HG03108 (cell line): ENCODE data around the gene MNX1.

Experiments
- ATAC-seq: cut with Tn5 transposase; IDR thresholded peaks from one replicate; pipeline ENCODE4 v1.9.1; 2021; ENCODE audit warnings: moderate library complexity; ENCODE audit not compliant: unreplicated experiment

MNX1 gene

DNA sequence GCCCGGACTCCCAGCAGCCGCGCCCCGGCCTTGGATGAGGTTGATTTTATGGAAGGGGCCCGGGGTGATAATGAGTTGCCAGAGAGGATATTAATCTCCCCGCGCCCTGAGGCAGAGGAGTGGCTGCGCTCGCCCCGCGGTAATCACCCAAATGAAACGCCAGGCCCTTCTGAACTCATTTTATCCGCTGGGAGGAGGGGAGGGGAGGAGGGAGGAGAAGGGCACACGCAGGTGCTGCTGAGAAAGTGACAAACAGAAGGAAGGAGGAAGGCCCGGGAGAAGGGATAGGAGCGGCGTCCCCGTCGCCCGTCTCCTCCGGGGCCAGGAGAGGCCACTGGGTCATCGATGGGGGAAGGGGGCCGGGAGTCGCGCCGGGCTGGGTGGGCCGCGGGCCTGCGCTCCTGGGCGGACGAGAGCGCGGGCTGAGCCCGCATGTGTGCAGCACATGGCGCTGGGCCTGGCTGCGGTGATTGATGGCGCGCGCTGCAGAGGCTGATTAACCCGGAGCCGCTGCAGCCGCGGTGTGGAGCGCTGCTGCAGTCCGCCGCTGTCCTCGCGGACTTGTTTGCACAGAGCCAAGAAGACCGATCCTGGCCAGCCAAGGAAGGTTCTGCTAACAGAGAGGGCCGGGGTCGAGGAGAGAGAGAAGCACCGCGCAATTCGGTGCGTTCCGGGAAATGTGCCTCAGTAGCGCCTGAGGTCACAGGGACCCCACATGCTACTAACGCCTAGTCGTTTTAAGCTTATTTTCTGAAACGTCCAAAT, 6.5 kb downstream of the MNX1 start:
- ATAC-seq = no peak

DNA sequence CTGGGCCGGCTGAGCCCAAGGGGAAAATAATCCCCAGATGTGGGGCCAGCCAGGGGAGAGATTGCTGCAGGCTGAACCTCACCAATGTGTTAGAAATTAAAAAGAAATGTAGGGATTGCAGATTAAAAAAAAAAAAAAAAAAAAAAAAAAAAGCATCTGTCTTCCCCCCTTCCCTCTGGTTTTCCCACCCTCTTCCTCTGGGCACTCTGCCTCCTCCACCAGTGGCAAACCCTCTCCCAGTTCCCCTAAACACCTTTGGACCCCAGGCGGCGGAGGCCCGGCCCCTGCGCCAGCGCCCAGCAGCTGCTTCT, 7.1 kb downstream of the MNX1 start:
- ATAC-seq = no peak

DNA sequence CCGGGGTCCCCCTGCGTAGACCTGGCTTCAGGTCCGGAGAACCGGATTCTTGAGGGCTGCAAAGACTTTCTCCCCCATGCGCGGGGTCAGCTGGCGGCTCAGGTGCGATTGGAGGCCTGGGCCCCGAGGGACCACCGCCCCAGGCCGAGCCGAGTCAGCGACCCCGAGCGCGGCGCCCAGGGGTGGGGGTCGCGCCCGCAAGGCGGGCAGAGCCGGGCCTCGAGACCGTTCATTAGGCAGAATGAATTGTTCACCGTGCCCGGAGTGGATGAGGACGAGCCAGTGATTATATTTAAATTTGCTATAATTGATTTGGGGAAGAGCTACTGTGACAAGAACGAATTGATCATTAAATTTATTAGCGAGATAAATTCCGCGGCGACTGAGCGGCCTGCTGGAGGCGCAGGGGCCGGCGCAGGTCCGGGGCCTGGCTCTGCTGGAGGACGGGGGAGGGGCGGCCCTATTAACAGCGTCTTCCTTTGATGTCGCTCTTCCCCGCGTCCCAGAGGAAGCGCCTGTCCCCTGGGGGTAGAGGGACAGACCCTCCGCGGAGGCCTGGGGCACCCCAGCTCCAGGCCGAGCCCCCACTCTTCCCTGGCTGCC, 7.5 kb downstream of the MNX1 start:
- ATAC-seq = no peak

DNA sequence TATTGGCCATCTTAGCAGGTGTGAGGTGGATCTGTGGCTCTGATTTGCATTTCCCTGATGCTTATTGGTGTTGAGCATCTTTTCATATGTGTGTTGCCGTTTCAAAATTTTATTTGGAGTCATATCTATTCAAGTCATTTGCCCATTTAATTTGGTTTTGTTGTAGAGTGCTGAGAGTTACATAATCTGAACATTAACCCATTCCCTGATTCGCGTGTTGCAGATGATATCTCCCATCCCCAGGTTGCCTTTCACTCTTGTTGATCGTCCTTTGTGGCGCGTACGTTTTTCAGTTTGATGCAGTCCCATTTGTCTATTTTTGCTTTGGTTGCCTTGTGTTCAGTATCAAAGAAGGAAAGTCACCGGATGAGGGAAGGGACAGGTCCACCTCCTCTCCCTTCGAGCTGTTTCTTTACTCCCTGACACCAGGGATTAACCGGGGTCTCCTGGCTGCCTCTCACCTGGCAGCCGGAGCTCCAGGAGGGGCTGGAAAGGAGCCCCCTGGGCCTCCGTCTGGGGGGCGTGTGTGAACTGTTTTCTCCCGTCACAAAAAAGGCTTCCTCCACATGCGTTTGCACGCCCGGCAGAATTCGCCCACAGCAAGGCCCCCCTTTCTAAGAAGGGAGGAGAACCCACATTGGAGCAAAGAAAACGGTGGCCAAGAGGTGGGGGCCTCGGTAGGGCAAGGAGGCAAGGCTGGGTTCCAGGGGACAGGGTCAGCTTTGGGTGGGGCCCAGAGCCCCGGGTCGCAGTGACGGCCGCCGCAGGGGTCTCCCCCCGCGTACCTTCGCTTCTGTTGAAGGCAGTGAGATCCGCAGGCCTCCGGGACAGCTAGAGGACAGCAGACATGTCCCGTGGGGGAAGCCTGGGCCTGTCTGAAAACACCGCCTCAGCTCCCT, 8.3 kb downstream of the MNX1 start:
- ATAC-seq = no peak

DNA sequence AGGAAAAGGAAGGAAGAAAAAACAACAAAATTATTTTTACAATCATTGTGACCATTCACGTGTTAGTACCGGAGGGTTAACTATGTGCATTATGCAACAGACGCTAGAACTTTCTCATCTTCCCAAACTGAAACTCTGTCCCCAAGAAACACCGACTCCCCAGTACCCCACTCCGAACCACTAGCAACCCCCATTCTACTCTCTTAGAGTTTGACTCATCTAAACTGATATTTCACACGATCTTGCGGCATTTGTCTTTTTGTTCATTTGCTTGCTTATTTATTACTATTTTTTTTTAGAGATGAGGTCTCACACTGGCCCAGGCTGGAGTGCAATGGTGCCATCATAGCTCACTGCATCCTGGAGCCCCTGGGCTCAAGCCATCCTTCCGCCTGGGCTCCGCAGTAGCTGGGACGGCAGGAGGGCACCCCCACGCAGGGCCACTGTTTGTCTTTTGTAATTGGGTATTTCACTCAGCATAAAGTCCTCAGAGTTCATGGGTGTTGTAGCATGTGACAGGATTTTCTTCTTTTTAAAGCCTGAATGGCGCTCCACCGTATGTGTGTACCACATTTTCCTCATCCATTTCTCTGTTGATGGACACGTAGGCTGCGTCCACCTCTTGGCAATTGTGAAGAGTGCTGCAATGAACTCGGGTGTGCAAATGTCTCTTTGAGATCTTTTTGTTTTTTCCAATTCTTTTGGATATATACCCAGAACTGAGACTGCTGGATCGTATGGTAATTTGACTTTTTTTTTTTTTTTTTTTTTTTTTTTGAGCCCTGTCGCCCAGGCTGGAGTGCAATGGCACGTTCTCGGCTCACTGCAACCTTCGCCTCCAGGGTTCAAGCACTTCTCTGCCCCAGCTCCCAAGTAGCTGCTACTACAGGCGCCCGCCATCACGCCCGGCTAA, 9.5 kb downstream of the MNX1 start:
- no peak for ATAC-seq

DNA sequence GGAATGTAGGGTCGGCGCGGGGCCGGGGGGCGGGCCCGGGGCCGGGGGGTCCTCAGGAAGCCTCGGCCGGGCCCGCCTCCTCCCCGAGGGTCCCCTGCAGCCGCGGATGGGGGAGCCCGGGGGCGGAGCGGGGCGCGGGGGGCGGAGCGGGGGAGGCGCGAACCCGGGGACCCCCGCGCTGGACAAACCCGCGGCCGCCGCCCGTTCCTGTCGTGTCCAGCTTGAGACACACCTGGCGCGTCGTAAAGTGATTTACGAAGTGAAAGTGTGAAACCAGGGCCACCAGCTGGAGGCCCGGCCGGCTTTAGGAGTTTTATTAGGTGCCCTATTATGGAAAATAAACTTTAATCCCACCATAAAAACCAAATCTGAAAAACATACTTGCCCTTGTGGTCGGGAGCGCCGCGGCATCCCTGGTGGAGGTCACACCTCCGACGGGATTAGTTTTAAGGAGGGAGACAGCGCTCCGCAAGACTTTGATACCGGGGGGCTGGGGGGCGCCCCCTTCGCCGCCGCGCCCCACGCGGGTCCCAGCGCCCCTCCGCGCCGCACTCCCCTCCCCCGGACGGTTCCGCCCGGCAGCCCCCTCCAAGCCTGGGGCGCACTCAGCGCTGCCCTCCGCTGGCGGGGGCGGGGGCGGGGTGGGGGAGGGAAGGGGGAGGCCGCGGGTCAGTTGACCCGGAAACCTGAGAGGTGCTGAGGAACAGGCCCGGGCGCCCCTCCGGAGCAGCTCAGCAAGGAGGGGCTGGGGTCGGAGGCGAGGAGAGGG, 10.3 kb downstream of the MNX1 start:
- ATAC-seq = no peak

DNA sequence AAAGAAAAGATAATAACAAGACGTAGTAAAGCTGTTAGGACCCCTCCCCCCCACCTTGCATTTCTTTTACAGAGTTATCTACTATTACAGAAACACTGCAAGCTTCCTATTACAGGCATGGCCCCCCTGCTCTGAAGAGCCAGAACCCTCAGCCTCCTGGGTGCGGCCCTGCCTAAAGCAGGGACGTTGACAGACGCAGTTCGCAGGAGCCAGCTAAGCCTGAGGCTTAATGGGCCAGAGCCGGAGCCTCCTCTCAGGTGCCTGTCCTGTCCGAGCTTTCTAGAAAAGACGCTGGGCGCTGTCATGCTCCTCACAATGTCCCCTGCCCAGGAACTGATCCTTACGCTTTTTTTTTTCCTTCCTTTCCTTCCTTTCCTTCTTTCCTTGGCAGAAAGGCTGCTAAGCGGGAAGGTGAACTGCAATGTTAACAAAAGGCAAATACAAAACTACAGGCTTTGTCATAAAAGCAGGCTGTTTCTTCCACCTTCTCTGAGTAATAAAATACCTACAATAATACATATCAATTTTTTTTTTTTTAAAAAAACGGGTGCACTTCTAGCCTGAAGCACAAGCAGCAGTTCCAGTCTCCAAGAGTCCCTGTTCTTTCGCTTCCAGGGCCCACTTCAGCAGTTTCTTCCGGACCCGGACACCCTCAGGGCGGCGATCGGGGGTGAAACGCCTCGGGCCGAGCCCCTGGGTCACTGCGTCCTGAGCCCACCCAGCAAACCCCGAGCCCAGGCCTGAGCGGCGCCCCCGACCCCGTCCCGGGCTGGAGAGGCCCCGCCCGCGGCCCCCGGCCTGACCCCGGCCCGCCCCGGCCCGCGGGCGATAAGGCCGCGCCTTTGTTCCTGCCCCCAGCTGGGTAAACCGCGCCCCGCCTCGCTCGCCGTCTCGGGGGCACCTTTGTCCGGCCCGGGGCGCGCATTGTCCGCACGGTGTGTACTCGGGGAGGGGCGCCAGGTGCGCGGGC, 11.2 kb downstream of the MNX1 start:
- no peak for ATAC-seq

DNA sequence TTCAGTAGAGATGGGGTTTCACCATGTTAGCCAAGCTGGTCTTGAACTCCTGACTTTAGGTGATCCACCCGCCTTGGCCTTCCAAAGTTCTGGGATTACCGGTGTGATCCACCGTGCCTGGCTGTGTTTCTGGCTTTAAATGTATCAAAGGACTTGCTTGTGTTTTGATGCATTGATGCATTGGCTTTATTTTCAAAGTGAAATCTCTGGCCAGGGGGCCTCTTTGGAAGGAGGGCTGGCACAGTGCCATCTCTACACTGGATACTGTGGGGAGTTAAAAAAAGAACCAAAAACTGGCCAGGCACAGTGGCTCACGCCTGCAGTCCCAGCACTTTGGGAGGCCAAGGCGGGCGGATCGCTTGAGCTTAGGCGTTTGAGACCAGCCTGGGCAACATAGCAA, 16.0 kb downstream of the MNX1 start:
- no peak for ATAC-seq

DNA sequence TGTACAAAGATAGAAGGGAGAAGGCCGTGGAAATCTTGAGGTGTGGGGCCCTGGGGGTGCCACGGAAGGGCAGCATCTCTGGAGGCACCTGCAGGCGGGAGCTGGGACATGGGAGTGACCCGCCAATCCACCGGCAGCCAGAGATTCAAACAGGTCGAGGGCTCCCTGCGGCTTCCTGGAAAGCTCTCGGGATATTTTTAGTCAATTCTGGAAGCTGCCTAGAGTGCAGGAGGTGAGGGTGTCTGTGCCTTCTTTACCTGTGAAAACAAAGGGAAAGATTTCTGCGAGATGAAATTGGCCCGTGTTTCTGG, 16.6 kb downstream of the MNX1 start:
- ATAC-seq = no peak

DNA sequence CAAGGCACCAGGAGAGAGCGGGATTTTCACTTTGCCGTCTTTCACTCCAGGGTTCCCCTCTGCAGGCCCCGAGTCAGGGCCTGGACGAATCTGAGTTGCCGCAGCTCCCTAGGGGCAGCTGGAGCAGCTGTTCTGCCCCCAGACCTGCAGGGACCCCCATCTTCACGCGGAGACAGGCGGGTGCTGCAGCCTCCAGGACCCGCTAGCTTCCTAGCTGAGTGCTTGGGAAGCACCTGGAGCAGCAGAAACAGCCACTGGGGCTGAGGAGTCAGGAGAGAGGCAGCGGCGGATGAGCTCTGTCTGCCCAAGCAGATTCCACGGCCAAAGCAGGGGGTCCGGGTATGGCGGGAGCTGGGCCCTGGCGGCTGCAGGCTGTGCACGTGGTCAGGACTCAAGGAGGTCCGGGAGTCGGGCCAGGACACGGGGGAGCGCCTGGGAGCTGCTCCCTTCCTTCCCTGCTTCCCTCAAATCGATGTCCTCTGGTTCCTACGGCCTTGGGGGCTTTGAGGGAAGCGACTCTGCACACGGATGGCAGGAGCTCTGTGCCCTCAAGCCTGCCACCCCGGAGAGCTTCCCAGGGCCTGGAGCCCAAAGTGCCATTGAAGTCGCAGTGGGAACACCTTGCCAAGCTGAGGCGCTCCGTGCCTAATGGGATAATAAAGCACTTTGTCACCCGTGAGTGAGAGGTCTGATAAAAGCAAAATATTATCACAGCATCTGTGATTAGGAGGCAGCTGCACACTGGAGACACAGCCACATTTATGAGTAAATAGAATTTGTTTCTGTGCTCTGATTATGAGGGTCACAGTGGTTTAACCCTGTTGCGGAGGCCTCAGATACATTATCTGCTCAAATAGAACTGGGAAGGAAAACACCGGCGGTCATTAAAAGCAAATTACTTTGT, 17.2 kb downstream of the MNX1 start:
- no peak for ATAC-seq

DNA sequence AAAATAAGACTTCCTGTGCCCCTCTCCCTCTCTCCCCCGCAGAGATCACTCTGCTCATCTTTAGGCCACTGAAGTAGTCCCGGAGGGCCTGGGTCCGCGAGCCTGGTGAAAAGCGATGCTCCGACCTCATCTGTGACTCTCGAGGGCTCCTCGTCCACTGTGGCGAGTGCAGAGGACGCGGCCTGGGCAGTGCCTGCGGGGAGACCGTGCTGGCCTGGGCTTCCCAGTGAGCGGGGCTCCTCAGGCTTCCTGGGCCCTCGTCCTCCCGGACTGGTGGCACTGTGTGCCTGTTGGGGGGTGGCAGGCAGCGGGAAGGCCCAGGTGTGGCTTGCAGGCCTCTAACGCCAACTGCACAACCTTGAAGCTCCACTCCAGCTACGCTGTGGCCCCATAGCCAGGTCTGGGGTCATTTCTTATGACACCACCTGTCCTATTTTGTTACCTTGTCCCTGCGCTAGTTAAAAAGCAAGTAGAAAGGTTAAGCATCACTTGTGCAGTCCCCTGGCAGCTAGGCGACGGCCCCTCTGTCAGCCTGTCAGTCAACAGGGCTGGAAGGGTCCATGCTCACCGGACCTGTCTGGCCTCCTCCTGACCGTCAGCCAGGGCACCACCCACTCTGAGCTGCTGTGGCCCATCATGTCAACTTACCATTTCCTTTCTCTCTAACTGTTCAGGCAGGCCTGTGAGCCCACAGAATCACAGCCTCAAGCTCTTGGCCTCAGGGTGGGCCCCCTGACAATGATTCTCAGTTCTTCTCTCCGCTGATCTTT, 20.5 kb downstream of the MNX1 start:
- no peak for ATAC-seq

DNA sequence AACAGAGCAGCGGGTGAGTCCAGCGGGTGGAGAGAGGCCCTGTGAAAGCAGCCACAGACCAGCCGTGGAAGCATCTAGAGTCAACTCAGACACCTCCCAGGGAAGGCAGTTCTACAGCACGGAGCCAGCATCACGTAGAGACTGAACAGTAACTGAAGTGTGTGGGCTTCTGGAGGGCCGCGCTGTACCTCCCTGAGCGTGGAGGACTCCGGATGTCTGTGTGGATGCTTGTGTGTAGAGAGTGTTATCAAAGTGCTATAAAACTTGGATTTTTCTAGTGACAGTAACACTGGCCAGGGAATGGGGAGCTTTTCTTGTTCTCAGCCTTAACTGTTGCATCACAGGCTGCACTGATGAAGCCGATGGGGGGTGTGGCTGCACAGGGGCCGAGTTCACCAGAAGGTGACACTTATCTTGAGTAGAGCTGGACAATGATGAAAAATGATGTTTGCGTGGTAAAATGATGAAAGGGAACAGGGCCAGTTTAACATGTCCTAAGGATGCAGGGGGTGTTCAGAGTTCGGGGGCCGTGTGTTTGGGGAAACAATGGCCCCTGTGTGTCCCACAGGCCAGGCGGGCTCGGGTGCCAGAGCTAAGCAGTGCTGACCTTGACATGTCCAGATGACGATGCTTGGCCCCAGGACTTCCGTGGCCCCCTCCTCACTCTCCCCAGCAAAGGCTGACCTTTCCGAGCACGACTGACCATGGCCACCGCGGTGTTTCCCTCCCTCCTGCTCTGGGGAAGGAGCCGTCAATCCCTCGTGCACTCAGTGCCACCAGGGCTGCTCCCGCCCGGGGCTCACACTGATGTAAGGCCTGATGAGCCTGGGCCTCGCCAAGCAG, 21.9 kb downstream of the MNX1 start:
- no peak for ATAC-seq

DNA sequence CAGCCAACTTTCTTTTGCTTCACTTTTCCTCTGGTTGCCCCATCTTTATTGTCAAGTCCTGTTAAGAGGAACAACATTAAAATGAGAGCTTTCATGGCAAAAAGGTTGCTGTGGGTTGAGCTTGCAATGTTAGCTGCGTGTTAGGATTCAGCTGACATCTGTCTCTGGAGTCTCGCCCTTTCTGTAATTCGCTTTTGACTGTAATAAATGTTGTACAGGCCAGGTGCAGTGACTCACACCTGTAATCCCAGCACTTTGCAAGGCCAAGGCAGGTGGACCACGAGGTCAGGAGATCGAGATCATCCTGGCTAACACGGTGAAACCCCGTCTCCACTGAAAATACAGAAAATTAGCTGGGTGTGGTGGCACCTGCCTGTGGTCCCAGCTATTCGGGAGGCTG, 24.1 kb downstream of the MNX1 start:
- ATAC-seq = no peak

DNA sequence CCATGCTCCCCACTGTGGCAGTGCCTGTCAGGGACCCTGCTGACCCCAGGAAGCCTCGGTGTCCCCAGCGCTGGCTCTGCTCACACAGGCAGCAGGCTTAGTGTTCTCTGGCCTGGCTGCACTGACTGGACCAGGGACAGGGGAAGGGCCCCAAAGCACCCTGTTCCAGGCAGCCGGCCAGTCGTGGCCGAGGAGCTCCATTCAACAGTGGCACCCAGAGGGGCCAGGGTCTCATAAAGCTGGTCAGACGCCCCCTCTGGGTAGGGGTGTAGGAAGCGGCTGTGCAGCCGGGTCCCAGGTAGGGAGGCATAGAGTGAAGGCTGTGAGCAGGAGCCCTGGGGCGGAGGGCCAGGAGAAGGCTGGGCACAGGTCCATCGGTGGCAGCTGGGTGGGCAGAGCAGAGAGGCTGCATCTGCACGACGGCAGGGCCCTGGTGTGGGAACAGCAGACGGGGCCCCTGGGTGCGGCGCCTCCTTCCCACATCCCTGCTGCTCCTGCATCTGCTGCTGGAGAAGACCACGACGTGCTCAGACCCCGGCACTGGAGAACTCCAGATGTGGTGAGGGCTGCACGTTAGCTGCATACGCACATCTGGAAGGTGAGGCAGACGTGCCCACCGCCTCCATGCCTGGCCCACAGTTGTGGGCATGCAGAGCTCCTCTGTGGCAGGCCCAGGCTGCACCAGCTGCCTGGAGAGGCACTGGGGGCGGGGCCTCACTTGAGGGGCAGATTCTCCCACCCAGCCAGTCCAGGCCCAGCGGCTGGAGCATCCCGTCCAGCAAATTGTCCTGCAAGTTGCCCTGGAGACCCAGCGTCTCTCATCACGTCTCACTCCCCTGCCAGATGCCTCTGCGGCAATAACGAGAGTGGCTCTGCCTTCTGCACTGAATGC, 25.1 kb downstream of the MNX1 start:
- ATAC-seq = no peak

DNA sequence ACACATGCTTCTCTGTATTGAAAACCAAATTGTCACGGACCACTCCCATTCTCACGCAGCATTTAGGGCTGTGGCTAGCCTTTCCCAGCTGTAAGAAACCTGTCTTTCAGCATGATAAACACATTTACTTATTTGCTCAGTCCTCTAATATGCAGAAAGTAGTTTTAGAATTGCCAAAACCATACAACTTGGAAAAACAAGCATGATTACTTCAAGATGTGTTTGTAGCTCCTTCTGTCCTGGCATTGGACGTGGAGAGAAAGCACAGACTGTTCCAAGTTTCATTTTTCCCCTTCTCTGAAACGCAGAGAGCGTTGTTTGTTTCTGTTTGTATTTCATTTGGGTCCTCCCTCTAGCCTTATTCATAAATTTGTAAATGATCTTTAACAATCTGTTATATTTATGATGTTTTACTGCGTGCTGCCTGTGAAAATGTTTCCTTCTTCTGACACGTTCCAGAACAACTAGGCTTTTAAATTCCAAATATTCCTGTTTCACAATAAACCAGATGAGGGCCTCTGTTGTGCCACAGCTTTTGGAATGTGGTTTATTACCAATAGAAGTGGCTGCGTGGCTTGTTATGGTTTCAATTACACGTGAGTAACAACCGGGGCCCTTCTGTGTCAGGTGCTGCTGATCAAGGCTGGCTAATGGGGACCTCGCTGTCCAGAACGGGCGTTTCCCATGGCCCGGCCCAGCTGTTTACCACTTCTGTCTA, 26.1 kb downstream of the MNX1 start:
- ATAC-seq = no peak
